ENCODE data around the gene CDK18. TPM values are rescaled to one million over a fixed set of nuclear protein-coding genes. Genes with fewer than 3 reads are reported as not detected.

CDK18 gene
- total and polyA plus RNA-seq, 10 of the 15 experiments (the other 5 are each of a cell fraction or from before 2014, with no cell fraction given): 0.13 to 4.4 (median 0.52) TPM; not detected in 2

DNA sequence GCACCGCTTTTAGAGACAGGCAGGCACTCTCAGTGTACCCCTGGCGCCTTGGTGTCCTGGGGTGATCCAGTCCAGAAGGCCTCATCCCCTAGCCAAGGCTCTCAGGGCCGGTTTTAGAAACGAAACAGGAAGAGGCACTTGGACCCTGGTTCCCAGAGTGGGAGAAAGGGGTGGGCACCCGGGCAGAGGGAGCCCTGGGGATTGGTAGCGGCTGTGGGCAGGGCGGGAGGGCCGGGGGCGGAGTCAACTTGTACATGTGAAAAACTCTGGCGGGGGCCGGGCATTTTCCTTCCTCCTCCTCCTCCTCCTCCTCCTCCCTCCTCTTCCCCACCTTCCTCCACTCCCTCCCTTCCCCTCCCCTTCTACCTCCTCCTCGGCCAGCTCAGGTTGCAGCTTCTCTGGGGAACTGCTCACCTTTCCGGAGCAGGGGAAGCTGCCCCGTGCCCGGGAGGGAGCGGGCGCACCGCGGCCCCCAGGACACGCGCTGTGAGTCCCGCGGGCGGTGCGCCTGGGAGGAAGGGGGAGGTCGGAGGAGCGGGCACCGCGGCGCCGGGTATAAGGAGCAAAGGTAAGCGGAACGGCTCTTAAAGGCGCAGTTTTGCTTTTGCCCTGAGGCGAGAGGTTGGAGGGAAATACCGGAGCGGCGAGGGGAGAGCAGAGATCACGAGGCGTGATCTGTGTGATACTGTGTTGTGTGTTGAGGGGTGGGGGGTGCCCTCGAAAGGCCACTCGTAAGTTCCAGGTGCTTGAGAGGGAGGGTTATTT, at the start of gene CDK18 (continued):
- TF ChIP-seq NFXL1 (IDR thresholded peaks at IDR 0.05; ENCODE audit: borderline replicate concordance): peak; percentile 97
- no peak for TF ChIP-seq SP1 (IDR thresholded peaks at IDR 0.05; ENCODE audit: low read depth, low read length)
- no peak for TF ChIP-seq BCLAF1 (IDR thresholded peaks at IDR 0.05)
- TF ChIP-seq, protein P1, sequence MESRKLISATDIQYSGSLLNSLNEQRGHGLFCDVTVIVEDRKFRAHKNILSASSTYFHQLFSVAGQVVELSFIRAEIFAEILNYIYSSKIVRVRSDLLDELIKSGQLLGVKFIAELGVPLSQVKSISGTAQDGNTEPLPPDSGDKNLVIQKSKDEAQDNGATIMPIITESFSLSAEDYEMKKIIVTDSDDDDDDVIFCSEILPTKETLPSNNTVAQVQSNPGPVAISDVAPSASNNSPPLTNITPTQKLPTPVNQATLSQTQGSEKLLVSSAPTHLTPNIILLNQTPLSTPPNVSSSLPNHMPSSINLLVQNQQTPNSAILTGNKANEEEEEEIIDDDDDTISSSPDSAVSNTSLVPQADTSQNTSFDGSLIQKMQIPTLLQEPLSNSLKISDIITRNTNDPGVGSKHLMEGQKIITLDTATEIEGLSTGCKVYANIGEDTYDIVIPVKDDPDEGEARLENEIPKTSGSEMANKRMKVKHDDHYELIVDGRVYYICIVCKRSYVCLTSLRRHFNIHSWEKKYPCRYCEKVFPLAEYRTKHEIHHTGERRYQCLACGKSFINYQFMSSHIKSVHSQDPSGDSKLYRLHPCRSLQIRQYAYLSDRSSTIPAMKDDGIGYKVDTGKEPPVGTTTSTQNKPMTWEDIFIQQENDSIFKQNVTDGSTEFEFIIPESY (IDR thresholded peaks at IDR 0.05): no peak
- TF ChIP-seq EGR1 (IDR thresholded peaks at IDR 0.05; ENCODE audit: borderline replicate concordance in 1 of 2, low read depth in 2 of 2, low read length in 2 of 2): no peak
- peak; percentile 72 for TF ChIP-seq RB1 (IDR thresholded peaks at IDR 0.05; ENCODE audit: borderline replicate concordance)
- no peak for TF ChIP-seq CREB1 (IDR thresholded peaks at IDR 0.05; ENCODE audit: low read depth)
- TF ChIP-seq, protein P2, sequence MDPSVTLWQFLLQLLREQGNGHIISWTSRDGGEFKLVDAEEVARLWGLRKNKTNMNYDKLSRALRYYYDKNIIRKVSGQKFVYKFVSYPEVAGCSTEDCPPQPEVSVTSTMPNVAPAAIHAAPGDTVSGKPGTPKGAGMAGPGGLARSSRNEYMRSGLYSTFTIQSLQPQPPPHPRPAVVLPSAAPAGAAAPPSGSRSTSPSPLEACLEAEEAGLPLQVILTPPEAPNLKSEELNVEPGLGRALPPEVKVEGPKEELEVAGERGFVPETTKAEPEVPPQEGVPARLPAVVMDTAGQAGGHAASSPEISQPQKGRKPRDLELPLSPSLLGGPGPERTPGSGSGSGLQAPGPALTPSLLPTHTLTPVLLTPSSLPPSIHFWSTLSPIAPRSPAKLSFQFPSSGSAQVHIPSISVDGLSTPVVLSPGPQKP (IDR thresholded peaks at IDR 0.05; ENCODE audit: low read depth, low read length): no peak
- TF ChIP-seq, protein P3, sequence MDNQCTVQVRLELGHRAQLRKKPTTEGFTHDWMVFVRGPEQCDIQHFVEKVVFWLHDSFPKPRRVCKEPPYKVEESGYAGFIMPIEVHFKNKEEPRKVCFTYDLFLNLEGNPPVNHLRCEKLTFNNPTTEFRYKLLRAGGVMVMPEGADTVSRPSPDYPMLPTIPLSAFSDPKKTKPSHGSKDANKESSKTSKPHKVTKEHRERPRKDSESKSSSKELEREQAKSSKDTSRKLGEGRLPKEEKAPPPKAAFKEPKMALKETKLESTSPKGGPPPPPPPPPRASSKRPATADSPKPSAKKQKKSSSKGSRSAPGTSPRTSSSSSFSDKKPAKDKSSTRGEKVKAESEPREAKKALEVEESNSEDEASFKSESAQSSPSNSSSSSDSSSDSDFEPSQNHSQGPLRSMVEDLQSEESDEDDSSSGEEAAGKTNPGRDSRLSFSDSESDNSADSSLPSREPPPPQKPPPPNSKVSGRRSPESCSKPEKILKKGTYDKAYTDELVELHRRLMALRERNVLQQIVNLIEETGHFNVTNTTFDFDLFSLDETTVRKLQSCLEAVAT (IDR thresholded peaks at IDR 0.05): no peak
- TF ChIP-seq BCL11A (IDR thresholded peaks at IDR 0.05; ENCODE audit: low read depth, low read length): no peak
- TF ChIP-seq ZSCAN29 (IDR thresholded peaks at IDR 0.05): no peak
- TF ChIP-seq SRF (IDR thresholded peaks at IDR 0.05; ENCODE audit: low read depth in 2 of 2, low read length in 2 of 2): no peak
- no peak for TF ChIP-seq CEBPZ (IDR thresholded peaks at IDR 0.05; ENCODE audit: low read depth, low read length)
- no peak for TF ChIP-seq SREBF2 (IDR thresholded peaks at IDR 0.05; ENCODE audit: low read length)
- TF ChIP-seq MYB (IDR thresholded peaks at IDR 0.05; ENCODE audit: borderline replicate concordance, low read depth, low read length): no peak
- TF ChIP-seq IKZF1 (conservative IDR thresholded peaks at IDR 0.05): peak; percentile 66
- no peak for TF ChIP-seq BRCA1 (IDR thresholded peaks at IDR 0.05; ENCODE audit: low read depth, low read length)
- no peak for TF ChIP-seq CBX5 (IDR thresholded peaks at IDR 0.05; ENCODE audit: low read depth)

Data from GM12878 (cell line).